ENCODE measurements around the gene ANKRD24.
"Not testable (repeated sequence)": the region's sequence is repeated elsewhere in the genome, so short reads cannot be mapped to it uniquely, and the experiment has no call there.

The ANKRD24 gene

GRCh38 chr19:4220188-4220587, 37.7 kb downstream of the ANKRD24 start:
- no peak for TF ChIP-seq CTCF (IDR thresholded peaks at IDR 0.05; ENCODE audit: borderline replicate concordance, control extremely low read depth, extremely low read depth, insufficient read depth, missing control alignments)
- no peak for DNase-seq (ENCODE audit: low spot score)
- in situ Hi-C loops (cut with MboI; ENCODE audit: low sequenced_read_pairs, unreplicated experiment), result no loop called here

GRCh38 chr19:4224470-4224869, 42.0 kb downstream of the ANKRD24 start:
- DNase-seq (ENCODE audit: low spot score), result peak; percentile 19
- TF ChIP-seq CTCF (IDR thresholded peaks at IDR 0.05; ENCODE audit: borderline replicate concordance, control extremely low read depth, extremely low read depth, insufficient read depth, missing control alignments), result no peak
- in situ Hi-C loops (cut with MboI; ENCODE audit: low sequenced_read_pairs, unreplicated experiment), result no loop called here

- no peak for TF ChIP-seq CTCF (IDR thresholded peaks at IDR 0.05; ENCODE audit: borderline replicate concordance, control extremely low read depth, extremely low read depth, insufficient read depth, missing control alignments)
- in situ Hi-C loops (cut with MboI; ENCODE audit: low sequenced_read_pairs, unreplicated experiment), result no loop called here
- DNase-seq (ENCODE audit: low spot score), result no peak
Observed at GRCh38 chr19:4225885-4226284, 43.4 kb downstream of the ANKRD24 start.

GRCh38 chr19:4227771-4228170, 45.3 kb downstream of the ANKRD24 start:
- in situ Hi-C loops (cut with MboI; ENCODE audit: low sequenced_read_pairs, unreplicated experiment), result no loop called here
- no peak for TF ChIP-seq CTCF (IDR thresholded peaks at IDR 0.05; ENCODE audit: borderline replicate concordance, control extremely low read depth, extremely low read depth, insufficient read depth, missing control alignments)
- no peak for DNase-seq (ENCODE audit: low spot score)

GRCh38 chr19:4228765-4229178, 46.3 kb downstream of the ANKRD24 start:
- TF ChIP-seq CTCF (IDR thresholded peaks at IDR 0.05; ENCODE audit: borderline replicate concordance, control extremely low read depth, extremely low read depth, insufficient read depth, missing control alignments), result no peak
- DNase-seq (ENCODE audit: low spot score), result no peak
- in situ Hi-C loops (cut with MboI; ENCODE audit: low sequenced_read_pairs, unreplicated experiment), result no loop called here

- no peak for TF ChIP-seq CTCF (IDR thresholded peaks at IDR 0.05; ENCODE audit: borderline replicate concordance, control extremely low read depth, extremely low read depth, insufficient read depth, missing control alignments)
- peak; percentile 90 for DNase-seq (ENCODE audit: low spot score)
- in situ Hi-C loops (cut with MboI; ENCODE audit: low sequenced_read_pairs, unreplicated experiment), result no loop called here
Observed at GRCh38 chr19:4229179-4229931, 46.9 kb downstream of the ANKRD24 start, which contains the start of gene EBI3. Gene EBI3 (plus strand): TSS chr19:4229523. CDS start chr19:4229551, 28 bp downstream.

GRCh38 chr19:4230237-4230636, 47.7 kb downstream of the ANKRD24 start:
- DNase-seq (ENCODE audit: low spot score); in situ Hi-C loops (cut with MboI; ENCODE audit: low sequenced_read_pairs, unreplicated experiment): not testable (repeated sequence)

GRCh38 chr19:4231521-4231920, 49.0 kb downstream of the ANKRD24 start:
- DNase-seq (ENCODE audit: low spot score); in situ Hi-C loops (cut with MboI; ENCODE audit: low sequenced_read_pairs, unreplicated experiment): not testable (repeated sequence)

GRCh38 chr19:4232139-4232538, 49.6 kb downstream of the ANKRD24 start:
- in situ Hi-C loops (cut with MboI; ENCODE audit: low sequenced_read_pairs, unreplicated experiment); DNase-seq (ENCODE audit: low spot score): not testable (repeated sequence)

All from GM13976 (cell line).